ENCODE results near the gene FOLR3.
"Not testable (repeated sequence)": the region's sequence is repeated elsewhere in the genome, so short reads cannot be mapped to it uniquely, and the experiment has no call there.

Gene FOLR3

DNA sequence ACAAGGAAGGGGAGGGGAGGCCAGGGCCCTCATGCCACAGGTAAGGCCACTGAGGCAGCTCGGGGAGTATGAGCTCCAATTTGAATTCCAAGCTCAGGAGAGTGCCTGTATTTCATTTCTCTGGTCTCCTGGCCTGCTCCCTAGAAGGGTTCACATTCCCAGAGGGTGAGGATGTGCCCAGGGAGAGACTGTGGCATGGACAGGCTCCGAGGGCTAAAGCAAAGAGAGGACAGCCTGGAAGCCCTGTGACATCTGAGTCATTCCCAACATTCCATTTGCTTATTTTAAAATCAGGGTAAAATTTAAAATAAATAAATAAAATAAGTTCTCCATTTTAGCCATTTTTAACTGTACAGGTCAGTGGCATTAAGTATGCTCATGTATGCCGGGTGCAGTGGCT, 37.8 kb downstream of the FOLR3 start:
- ChIA-PET POLR2A (no interaction called here), CTCF (interaction anchor here (1.3 to 3.5 kb wide), 2 partner anchors 11 to 29 kb away, joined by 3 to 15 read pairs; no protein-coding TSS in a partner anchor)
- no peak for DNase-seq (ENCODE audit: extremely low spot score)
- TF ChIP-seq CTCF (IDR thresholded peaks at IDR 0.05; ENCODE audit: control extremely low read depth, extremely low read depth, low read depth, missing control alignments) = no peak

DNA sequence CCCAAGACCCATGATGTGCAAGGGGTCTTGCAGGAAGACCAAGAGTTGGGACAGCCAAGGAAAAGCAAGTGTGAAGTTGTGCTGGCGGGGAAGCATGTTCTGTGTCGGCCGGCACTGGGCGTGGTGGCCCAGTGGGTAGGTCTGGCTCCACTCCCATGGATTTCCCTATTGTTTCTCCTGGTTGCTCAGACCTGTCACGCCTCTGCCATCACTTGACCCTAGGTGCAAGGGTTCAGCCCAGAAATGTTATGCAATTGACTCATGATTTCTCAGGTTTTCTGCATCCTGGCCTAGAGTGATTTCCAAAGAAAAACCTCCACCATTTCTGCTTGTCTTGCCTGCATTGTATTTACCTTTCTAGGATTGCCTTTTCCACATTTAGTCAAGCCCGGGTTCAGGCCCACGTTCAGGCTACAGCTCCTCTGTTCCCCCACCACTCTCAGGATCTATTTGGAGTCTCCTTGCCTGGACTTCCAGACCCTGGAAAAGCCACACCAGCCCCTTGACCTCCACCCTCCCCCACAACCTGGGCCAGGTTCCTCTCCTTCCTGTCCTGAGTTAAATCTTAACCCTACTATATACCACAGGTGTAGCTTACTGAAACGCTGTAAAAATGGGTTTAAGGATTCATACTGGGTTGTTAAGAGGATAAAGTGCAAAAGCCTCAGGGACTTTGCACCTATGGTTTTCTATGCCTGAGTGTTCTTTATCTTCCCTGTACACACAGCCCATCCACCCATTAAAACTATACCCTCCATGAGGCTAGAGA, 39.0 kb downstream of the FOLR3 start:
- TF ChIP-seq CTCF (IDR thresholded peaks at IDR 0.05; ENCODE audit: control extremely low read depth, extremely low read depth, low read depth, missing control alignments) = no peak
- DNase-seq (ENCODE audit: extremely low spot score) = no peak
- ChIA-PET CTCF (interaction anchor here (1.0 to 3.5 kb wide), 5 partner anchors 9 to 257 kb away, joined by 3 to 15 read pairs (median 3); no protein-coding TSS in a partner anchor), POLR2A (no interaction called here)

GRCh38 chr11:72177656-72178055, 42.1 kb downstream of the FOLR3 start:
- ChIA-PET POLR2A (no interaction called here), CTCF (interaction anchor here (0.9 to 1.3 kb wide), 2 partner anchors 34 to 253 kb away, joined by 3 to 5 read pairs; no protein-coding TSS in a partner anchor)
- no peak for TF ChIP-seq CTCF (IDR thresholded peaks at IDR 0.05; ENCODE audit: control extremely low read depth, extremely low read depth, low read depth, missing control alignments)
- DNase-seq (ENCODE audit: extremely low spot score) = no peak

GRCh38 chr11:72179049-72179803, 43.7 kb downstream of the FOLR3 start:
- no peak for TF ChIP-seq CTCF (IDR thresholded peaks at IDR 0.05; ENCODE audit: control extremely low read depth, extremely low read depth, low read depth, missing control alignments)
- no peak for DNase-seq (ENCODE audit: extremely low spot score)
- ChIA-PET CTCF (interaction anchor here (2.6 kb wide), 1 partner anchor 35 kb away, joined by 11 read pairs; no protein-coding TSS in a partner anchor), POLR2A (interaction anchor here (0.7 kb wide), 1 partner anchor 162 kb away, joined by 6 read pairs; no protein-coding TSS in a partner anchor)

GRCh38 chr11:72179804-72180396, 44.4 kb downstream of the FOLR3 start:
- TF ChIP-seq CTCF (IDR thresholded peaks at IDR 0.05; ENCODE audit: control extremely low read depth, extremely low read depth, low read depth, missing control alignments) = no peak
- CTCF ChIA-PET = interaction anchor here (0.8 to 2.6 kb wide), 3 partner anchors 14 to 251 kb away, joined by 3 to 11 read pairs (median 3); no protein-coding TSS in a partner anchor
- DNase-seq (ENCODE audit: extremely low spot score) = no peak
- POLR2A ChIA-PET = no interaction called here

- DNase-seq (ENCODE audit: extremely low spot score); POLR2A ChIA-PET: not testable (repeated sequence)
- CTCF ChIA-PET = interaction anchor here (1.5 to 2.6 kb wide), 2 partner anchors 37 to 250 kb away, joined by 3 to 11 read pairs; no protein-coding TSS in a partner anchor
Observed at GRCh38 chr11:72180892-72181552, 45.5 kb downstream of the FOLR3 start.

GRCh38 chr11:72181553-72181958, 46.0 kb downstream of the FOLR3 start:
- DNase-seq (ENCODE audit: extremely low spot score); POLR2A ChIA-PET: not testable (repeated sequence)
- CTCF ChIA-PET = interaction anchor here (0.7 to 2.6 kb wide), 3 partner anchors 13 to 37 kb away, joined by 3 to 11 read pairs (median 3); no protein-coding TSS in a partner anchor
